NOMO-1 (cell line): Measurements from ENCODE around the gene ARHGAP26.

Experiments
- DNase-seq, 2 experiments: peaks; one replicate each; lab custom pipeline; 2025; ENCODE audit not compliant: unreplicated experiment in 2 of 2; lab: John Stamatoyannopoulos, UW

The ARHGAP26 gene

GRCh38 chr5:142769793-142770649 is at the start of gene ARHGAP26:
TSS of gene ARHGAP26 (plus strand) at chr5:142770377. CDS start at chr5:142770762, 385 bp downstream.
- DNase-seq, result peak; percentile 98

- DNase-seq, result no peak
Observed at GRCh38 chr5:142720641-142721271, 49.4 kb upstream of the ARHGAP26 start.

- DNase-seq, result no peak
Observed at GRCh38 chr5:142722146-142722545, 48.0 kb upstream of the ARHGAP26 start.

- DNase-seq, result no peak
Observed at GRCh38 chr5:142722896-142723295, 47.3 kb upstream of the ARHGAP26 start.

- no peak for DNase-seq
Observed at GRCh38 chr5:142724821-142725220, 45.4 kb upstream of the ARHGAP26 start.

- no peak for DNase-seq
Observed at GRCh38 chr5:142725231-142726187, 44.7 kb upstream of the ARHGAP26 start.

GRCh38 chr5:142726188-142726731 is 43.9 kb upstream of the ARHGAP26 start:
- peak; percentile 61 to 83 for DNase-seq

GRCh38 chr5:142727735-142728047 is 42.5 kb upstream of the ARHGAP26 start:
- no peak for DNase-seq

GRCh38 chr5:142735323-142736246 is 34.6 kb upstream of the ARHGAP26 start:
- DNase-seq, result no peak

- no peak for DNase-seq
Observed at GRCh38 chr5:142736247-142736632, 33.9 kb upstream of the ARHGAP26 start.

- DNase-seq, result peak; percentile 69 to 88
Observed at GRCh38 chr5:142737179-142737578, 33.0 kb upstream of the ARHGAP26 start.

GRCh38 chr5:142740474-142741242 is 29.5 kb upstream of the ARHGAP26 start:
- no peak for DNase-seq

GRCh38 chr5:142743592-142744441 is 26.4 kb upstream of the ARHGAP26 start:
- no peak for DNase-seq

GRCh38 chr5:142745268-142745667 is 24.9 kb upstream of the ARHGAP26 start:
- DNase-seq, result no peak

- no peak for DNase-seq
Observed at GRCh38 chr5:142746532-142747433, 23.4 kb upstream of the ARHGAP26 start.

GRCh38 chr5:142748132-142748531 is 22.0 kb upstream of the ARHGAP26 start:
- no peak for DNase-seq
